GM19025 (cell line): ENCODE results near the gene RTN4RL2.

Experiments
- ATAC-seq: cut with Tn5 transposase; IDR thresholded peaks from one replicate; pipeline ENCODE4 v1.9.1; 2021; ENCODE audit warnings: mild to moderate bottlenecking, low read depth, moderate library complexity; ENCODE audit not compliant: unreplicated experiment

RTN4RL2 gene

GRCh38 chr11:57460022-57460757 is at the start of gene RTN4RL2:
Gene RTN4RL2, plus strand, starts transcription at chr11:57460528. Its CDS starts 338 bp downstream, at chr11:57460866.
- ATAC-seq = no peak

GRCh38 chr11:57413681-57414080 is 46.6 kb upstream of the RTN4RL2 start:
- no peak for ATAC-seq

GRCh38 chr11:57414612-57415212 is 45.6 kb upstream of the RTN4RL2 start:
- no peak for ATAC-seq

GRCh38 chr11:57416436-57416835 is 43.9 kb upstream of the RTN4RL2 start:
- ATAC-seq = no peak

- no peak for ATAC-seq
These were observed 43.3 kb upstream of the RTN4RL2 start for GRCh38 chr11:57417056-57417455.

GRCh38 chr11:57418131-57418530 is 42.2 kb upstream of the RTN4RL2 start:
- no peak for ATAC-seq

- no peak for ATAC-seq
These were observed 41.2 kb upstream of the RTN4RL2 start for GRCh38 chr11:57419146-57419545.

GRCh38 chr11:57421066-57421465 is 39.3 kb upstream of the RTN4RL2 start:
- ATAC-seq = no peak

- no peak for ATAC-seq
These were observed 38.5 kb upstream of the RTN4RL2 start for GRCh38 chr11:57421805-57422204.

GRCh38 chr11:57422669-57423068 is 37.7 kb upstream of the RTN4RL2 start:
- ATAC-seq = no peak

- no peak for ATAC-seq
These were observed 36.1 kb upstream of the RTN4RL2 start for GRCh38 chr11:57424137-57424791.

- ATAC-seq = peak; percentile 89
These were observed 35.4 kb upstream of the RTN4RL2 start for GRCh38 chr11:57424792-57425564.

- ATAC-seq = no peak
These were observed 34.5 kb upstream of the RTN4RL2 start for GRCh38 chr11:57425565-57426438.

GRCh38 chr11:57426439-57426928 is 33.8 kb upstream of the RTN4RL2 start:
- no peak for ATAC-seq

- ATAC-seq = peak; percentile 47
These were observed 33.2 kb upstream of the RTN4RL2 start, which contains the start of gene SLC43A3 for GRCh38 chr11:57426929-57427726. Gene SLC43A3, minus strand, starts transcription at chr11:57427121. Its CDS starts 949 bp downstream, at chr11:57426172.

- no peak for ATAC-seq
These were observed 32.6 kb upstream of the RTN4RL2 start for GRCh38 chr11:57427727-57428082.

- ATAC-seq = no peak
These were observed 31.7 kb upstream of the RTN4RL2 start for GRCh38 chr11:57428643-57429042.

GRCh38 chr11:57429946-57430345 is 30.4 kb upstream of the RTN4RL2 start:
- no peak for ATAC-seq

- ATAC-seq = no peak
These were observed 29.4 kb upstream of the RTN4RL2 start for GRCh38 chr11:57430952-57431351.
